ENCODE results near the gene SND1.

The SND1 gene

DNA sequence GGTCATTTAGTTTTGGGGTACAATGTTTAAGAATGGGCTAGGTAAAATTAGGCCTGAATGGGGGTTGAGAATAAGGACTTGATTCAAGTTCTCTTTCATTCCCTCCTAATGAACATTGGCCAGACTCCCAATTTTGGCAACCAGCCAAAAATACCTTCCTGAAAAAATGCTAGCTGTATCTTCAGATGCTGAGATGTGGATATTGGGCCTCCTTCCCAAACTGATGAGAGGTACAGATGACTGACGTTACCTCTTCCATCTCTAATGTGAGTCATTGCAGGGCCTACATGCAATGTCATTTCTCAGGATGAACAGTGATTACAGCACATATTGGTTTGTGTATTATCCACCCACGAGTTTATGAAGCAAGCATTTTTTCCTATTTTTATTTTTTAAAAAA, 151.6 kb downstream of the SND1 start:
- Histone ChIP-seq H3K27me3 (ENCODE audit: insufficient read depth, poor library complexity, severe bottlenecking) (no peaks in the 10 kb centered on the region), H3K27ac (ENCODE audit: poor library complexity, severe bottlenecking) (no peak overlapping the region), H3K4me3 (ENCODE audit: severe bottlenecking) (no peak overlapping the region), H3K9me3 (ENCODE audit: severe bottlenecking) (no peaks in the 10 kb centered on the region), H3K4me1 (ENCODE audit: insufficient read depth, poor library complexity, severe bottlenecking) (peaks cover under 1% of the 10 kb centered on the region), H3K36me3 (ENCODE audit: low read depth) (peaks cover 24% of the 10 kb centered on the region)
- TF ChIP-seq, protein P1, sequence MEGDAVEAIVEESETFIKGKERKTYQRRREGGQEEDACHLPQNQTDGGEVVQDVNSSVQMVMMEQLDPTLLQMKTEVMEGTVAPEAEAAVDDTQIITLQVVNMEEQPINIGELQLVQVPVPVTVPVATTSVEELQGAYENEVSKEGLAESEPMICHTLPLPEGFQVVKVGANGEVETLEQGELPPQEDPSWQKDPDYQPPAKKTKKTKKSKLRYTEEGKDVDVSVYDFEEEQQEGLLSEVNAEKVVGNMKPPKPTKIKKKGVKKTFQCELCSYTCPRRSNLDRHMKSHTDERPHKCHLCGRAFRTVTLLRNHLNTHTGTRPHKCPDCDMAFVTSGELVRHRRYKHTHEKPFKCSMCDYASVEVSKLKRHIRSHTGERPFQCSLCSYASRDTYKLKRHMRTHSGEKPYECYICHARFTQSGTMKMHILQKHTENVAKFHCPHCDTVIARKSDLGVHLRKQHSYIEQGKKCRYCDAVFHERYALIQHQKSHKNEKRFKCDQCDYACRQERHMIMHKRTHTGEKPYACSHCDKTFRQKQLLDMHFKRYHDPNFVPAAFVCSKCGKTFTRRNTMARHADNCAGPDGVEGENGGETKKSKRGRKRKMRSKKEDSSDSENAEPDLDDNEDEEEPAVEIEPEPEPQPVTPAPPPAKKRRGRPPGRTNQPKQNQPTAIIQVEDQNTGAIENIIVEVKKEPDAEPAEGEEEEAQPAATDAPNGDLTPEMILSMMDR (IDR thresholded peaks at IDR 0.05; ENCODE audit: poor library complexity, severe bottlenecking): no peak
- DNase-seq (ENCODE audit: low spot score) (no peak), ATAC-seq (ENCODE audit: low read depth) (no peak)

DNA sequence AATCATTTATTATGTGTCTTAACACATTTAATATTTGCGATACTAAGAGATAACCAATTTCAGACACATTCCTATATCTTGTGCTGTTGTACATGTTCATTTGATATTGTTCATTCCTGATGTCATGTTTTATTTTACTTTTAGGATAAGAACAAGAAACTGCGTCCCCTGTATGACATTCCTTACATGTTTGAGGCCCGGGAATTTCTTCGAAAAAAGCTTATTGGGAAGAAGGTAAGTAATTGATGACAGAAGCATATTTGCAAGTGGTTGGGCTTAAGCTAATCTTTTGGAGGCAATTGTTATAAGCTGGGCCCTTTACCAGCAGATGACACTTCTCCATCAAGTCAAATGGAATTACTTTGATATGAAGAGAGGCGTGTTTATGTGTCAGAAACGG, 155.3 kb downstream of the SND1 start:
- peaks cover 28% of the 10 kb centered on the region for H3K36me3 ChIP-seq (ENCODE audit: low read depth)
- no peak overlapping the region for H3K27ac ChIP-seq (ENCODE audit: poor library complexity, severe bottlenecking)

DNA sequence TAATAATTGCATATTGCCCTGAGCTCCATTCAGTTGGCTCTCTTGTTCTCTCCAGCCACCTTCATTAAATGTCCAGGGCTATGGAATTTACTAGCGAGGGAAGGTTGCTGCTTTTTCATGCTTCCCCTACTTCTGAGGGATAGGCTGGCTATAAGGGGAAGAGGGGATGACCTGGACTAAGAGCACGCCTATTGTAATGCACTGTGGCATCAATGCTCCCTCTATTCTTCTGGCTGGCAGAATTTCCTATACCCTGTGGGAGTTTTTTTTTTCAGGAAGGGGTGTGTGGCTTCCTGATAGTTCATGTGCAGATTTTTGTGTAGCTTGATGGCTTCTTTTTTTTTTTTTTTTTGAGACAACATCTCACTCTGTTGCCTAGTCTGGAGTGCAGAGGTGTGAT, 155.8 kb downstream of the SND1 start:
- TF ChIP-seq, protein P1 (IDR thresholded peaks at IDR 0.05; ENCODE audit: poor library complexity, severe bottlenecking): no peak
- H3K4me3 ChIP-seq (ENCODE audit: severe bottlenecking): no peak overlapping the region
- H3K36me3 ChIP-seq (ENCODE audit: low read depth): peaks cover 28% of the 10 kb centered on the region
- H3K27ac ChIP-seq (ENCODE audit: poor library complexity, severe bottlenecking): no peak overlapping the region
- H3K9me3 ChIP-seq (ENCODE audit: severe bottlenecking): no peaks in the 10 kb centered on the region
- no peaks in the 10 kb centered on the region for H3K27me3 ChIP-seq (ENCODE audit: insufficient read depth, poor library complexity, severe bottlenecking)
- no peak for DNase-seq (ENCODE audit: low spot score)
- no peak for ATAC-seq (ENCODE audit: low read depth)
- H3K4me1 ChIP-seq (ENCODE audit: insufficient read depth, poor library complexity, severe bottlenecking): peaks cover 4% of the 10 kb centered on the region

More for the DNA sequence above, 155.3 kb downstream of the SND1 start:
- no peak for DNase-seq (ENCODE audit: low spot score)
- TF ChIP-seq, protein P1 (IDR thresholded peaks at IDR 0.05; ENCODE audit: poor library complexity, severe bottlenecking): no peak
- H3K4me1 ChIP-seq (ENCODE audit: insufficient read depth, poor library complexity, severe bottlenecking): peaks cover 4% of the 10 kb centered on the region
- H3K27me3 ChIP-seq (ENCODE audit: insufficient read depth, poor library complexity, severe bottlenecking): no peaks in the 10 kb centered on the region
- no peak for ATAC-seq (ENCODE audit: low read depth)
- H3K4me3 ChIP-seq (ENCODE audit: severe bottlenecking): no peak overlapping the region
- no peaks in the 10 kb centered on the region for H3K9me3 ChIP-seq (ENCODE audit: severe bottlenecking)

DNA sequence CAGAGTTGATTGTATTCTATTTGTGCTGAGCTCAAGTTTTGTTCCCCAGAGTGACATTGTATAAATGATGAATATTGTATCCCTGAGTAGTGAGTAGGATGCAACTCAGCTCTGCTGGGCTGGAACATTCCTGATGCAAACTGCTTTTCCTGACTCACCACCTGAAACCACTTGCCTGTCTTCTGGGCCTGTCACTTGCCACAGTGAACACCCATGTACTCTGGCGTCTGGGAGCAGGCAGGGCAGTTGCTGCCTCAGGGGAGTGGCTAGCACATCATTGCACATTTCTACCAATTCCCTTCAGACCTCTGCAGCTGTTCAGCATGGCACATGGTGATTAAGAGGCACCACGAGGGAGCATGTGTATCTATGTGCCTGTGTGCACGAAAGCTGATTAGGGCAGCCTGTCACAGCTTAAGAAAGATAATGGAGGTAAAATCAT, 157.3 kb downstream of the SND1 start:
- no peak for DNase-seq (ENCODE audit: low spot score)
- H3K27ac ChIP-seq (ENCODE audit: poor library complexity, severe bottlenecking): no peak overlapping the region
- no peaks in the 10 kb centered on the region for H3K27me3 ChIP-seq (ENCODE audit: insufficient read depth, poor library complexity, severe bottlenecking)
- no peak overlapping the region for H3K4me3 ChIP-seq (ENCODE audit: severe bottlenecking)
- H3K9me3 ChIP-seq (ENCODE audit: severe bottlenecking): no peaks in the 10 kb centered on the region
- H3K4me1 ChIP-seq (ENCODE audit: insufficient read depth, poor library complexity, severe bottlenecking): peaks cover 4% of the 10 kb centered on the region
- TF ChIP-seq, protein P1 (IDR thresholded peaks at IDR 0.05; ENCODE audit: poor library complexity, severe bottlenecking): no peak
- peaks cover 24% of the 10 kb centered on the region for H3K36me3 ChIP-seq (ENCODE audit: low read depth)
- peak; percentile 96 for ATAC-seq (ENCODE audit: low read depth)

DNA sequence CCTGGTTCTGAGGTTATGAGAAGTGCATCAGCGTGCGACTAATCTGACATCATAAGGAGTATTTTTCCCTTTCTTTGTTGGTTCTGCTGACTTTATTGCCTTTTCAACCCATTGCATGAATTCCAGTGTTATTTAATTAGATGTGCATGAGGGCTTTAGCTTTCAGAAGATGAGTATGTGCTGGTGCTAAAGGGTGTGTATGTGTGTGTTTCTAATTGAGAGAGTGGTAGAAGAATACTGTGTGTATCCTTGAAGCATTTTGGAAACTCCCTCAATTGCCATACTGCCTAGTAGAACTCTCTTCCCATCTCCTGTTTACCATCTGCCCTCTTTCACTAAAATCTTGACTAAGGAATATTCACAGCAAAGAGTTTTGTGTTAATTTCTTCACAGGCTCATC, 158.1 kb downstream of the SND1 start:
- ATAC-seq (ENCODE audit: low read depth) (no peak), DNase-seq (ENCODE audit: low spot score) (no peak)
- H3K4me3 ChIP-seq (ENCODE audit: severe bottlenecking): no peak overlapping the region
- H3K36me3 ChIP-seq (ENCODE audit: low read depth): peaks cover 21% of the 10 kb centered on the region
- no peaks in the 10 kb centered on the region for H3K9me3 ChIP-seq (ENCODE audit: severe bottlenecking)
- peaks cover 4% of the 10 kb centered on the region for H3K4me1 ChIP-seq (ENCODE audit: insufficient read depth, poor library complexity, severe bottlenecking)
- TF ChIP-seq, protein P1 (IDR thresholded peaks at IDR 0.05; ENCODE audit: poor library complexity, severe bottlenecking): no peak
- H3K27me3 ChIP-seq (ENCODE audit: insufficient read depth, poor library complexity, severe bottlenecking): no peaks in the 10 kb centered on the region
- H3K27ac ChIP-seq (ENCODE audit: poor library complexity, severe bottlenecking): no peak overlapping the region
